Measurements from ENCODE around the gene TALDO1.
A peak's percentile ranks its signal among the peaks of the same experiment; 100 is the strongest.

Gene TALDO1

DNA sequence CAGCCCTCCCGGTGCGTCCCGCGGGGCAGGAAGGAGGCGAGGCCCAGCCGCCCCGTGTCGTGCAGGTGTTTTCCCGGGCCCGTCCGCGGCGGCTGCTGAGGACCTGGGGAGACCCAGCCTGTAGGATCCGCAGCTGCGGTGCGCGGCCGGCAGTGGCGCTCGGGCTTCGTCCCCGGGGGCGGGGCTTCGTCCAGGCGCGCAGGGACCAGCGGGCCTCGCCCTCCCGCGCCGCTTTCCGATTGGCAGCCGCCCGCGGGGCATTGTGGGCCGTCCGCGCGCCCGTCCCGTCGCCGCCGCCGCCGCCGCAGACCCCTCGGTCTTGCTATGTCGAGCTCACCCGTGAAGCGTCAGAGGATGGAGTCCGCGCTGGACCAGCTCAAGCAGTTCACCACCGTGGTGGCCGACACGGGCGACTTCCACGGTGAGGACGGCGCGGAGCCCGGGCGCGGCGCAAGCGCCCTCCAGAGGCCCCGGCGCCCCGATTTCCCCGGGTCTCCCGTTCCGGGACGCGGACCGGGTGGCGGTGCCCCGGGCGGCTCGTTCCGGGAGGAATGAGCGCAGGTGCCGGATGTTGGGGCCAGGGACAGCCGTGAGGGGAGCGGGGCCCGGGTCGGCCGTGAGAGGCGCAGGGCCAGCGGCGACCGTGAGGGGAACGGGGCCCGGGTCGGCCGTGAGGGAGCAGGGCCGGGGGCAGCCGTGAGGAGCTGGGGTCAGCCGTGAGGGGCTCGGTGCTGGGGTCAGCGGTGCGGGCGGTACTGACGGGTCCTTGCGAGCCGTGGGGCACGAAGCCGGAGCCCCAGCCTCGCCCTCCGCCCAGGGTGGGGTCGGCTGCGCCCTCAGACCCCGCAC is at the start of gene TALDO1:
TALDO1 (plus strand) TSS at position 307 of the 849 bp plus-strand sequence; CDS start at position 325, 18 bp downstream.
- DNase-seq = peak; percentile 95

DNA sequence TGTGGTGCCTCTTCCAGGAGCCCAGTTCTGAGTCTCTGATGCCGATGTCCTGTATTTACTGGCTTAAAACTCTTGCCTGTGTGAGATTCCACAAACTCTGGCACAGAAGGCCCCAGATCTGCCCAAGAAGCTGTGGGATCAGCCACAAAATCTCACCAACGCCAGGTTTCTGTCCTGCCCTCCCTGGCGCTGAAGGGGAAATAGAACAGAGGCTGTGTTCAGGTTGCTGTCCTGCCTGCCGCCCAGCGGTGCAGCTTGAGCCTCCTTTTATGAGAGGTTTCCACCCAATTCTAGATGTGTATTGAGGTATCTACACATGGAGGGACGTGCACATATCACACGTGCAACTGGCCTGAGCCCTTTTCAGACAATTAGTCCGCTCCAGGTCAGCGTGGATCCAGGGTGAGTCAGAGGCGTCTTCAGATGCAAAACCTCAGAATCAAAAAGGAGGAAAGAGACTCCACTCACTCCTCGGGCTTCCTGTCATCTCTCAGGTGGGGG is 49.4 kb upstream of the TALDO1 start:
- DNase-seq = no peak

DNA sequence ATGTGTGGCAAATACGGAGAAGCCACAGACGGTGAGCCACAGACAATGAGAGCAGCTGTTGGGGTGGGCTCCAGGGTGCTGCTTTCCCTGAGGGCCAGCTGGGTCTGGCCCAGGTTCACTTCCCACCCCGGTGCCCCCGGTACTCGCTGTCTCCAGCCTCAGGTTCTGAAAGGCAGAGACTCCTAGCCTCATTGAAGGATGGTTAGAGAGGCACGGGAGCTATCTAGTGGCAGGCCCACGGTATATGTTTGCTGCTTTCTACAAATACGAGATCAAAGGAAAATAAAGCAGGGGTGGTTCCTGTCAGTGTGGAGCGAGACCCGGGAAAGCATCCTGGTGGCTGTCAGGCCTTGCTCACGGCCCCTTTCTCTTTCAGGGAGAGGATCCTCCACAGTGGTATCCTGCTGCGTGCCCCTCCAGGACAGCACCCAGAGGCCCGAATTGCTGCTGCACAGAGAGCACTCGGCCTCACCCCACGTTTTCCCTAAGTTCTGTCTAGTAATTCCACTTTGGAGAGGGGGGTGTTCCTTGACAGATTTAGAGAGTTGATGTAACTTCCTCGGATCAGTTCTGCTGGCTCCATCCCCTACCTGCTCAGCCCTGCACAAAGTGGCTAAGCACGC is 48.7 kb upstream of the TALDO1 start:
- DNase-seq = no peak

DNA sequence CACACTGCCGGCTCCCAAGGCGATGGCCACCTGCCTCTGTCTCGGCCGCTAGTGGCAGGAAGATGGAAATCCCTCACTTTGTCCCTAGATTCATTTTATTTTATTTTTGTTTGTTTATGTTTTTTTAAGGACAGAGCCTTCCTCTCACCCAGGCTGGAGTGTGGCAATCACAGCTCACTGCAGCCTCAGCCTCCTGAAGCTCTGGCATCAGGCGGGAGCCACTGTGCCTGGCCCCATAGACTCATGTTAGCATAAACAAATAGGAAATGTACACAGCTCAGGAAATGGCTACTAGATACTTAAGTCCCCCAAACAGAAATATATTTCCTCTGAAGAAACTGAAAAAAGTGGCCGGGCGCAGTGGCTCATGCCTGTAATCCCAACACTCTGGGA is 48.2 kb upstream of the TALDO1 start:
- DNase-seq = no peak

DNA sequence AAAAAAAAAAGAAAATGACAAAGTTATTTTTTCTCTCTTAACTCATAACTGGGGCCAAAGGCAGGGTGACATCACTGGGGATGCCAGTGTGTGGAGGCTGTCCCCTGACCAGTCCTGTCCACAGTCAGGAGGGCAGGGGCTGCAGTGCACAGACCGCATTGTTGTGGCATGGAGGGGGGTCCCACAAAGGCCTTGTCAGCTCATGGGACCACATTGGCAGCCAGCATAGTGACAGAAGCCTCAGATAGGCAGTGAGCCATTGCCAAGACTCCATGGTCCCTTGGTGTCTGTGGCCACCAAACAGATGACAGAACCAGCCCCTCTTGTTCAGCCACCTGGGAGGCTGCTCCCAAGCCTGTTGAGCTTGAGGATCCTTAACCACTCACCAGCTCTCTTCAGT is 47.5 kb upstream of the TALDO1 start:
- no peak for DNase-seq

DNA sequence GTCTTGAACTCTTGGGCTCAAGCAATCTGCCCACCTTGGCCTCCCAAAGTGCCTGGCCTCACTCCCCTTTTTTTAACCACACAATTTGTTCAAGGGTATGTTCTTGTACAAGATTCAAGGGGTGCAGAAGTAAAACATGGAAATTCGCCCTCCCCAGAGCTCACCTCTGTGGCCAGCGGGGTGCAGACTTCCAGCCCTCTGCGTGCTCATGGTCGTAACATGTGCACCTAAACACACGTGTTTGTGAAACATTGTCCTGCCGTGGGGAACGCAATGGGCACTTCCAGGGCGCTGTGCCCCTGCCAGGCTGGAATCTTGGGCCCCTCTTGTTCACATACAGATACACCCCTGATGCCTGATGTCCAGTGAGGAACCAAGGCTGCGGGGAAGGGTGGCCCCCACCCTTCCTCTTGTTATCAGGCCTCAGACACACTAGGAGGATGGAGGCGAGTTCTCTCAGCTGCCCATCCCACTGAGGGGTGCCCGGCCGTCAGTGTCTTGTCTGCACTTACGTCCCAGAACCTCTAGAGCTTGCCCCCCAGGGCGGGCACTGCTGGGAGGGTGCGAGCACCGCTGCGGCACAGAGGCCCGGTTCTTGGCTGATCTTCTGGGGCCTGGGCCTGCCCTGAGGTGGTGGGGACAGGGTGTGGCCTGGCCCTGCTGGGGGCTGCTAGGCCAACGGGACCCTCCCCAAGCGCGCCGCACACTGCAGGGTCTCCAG is 45.4 kb upstream of the TALDO1 start:
- no peak for DNase-seq

DNA sequence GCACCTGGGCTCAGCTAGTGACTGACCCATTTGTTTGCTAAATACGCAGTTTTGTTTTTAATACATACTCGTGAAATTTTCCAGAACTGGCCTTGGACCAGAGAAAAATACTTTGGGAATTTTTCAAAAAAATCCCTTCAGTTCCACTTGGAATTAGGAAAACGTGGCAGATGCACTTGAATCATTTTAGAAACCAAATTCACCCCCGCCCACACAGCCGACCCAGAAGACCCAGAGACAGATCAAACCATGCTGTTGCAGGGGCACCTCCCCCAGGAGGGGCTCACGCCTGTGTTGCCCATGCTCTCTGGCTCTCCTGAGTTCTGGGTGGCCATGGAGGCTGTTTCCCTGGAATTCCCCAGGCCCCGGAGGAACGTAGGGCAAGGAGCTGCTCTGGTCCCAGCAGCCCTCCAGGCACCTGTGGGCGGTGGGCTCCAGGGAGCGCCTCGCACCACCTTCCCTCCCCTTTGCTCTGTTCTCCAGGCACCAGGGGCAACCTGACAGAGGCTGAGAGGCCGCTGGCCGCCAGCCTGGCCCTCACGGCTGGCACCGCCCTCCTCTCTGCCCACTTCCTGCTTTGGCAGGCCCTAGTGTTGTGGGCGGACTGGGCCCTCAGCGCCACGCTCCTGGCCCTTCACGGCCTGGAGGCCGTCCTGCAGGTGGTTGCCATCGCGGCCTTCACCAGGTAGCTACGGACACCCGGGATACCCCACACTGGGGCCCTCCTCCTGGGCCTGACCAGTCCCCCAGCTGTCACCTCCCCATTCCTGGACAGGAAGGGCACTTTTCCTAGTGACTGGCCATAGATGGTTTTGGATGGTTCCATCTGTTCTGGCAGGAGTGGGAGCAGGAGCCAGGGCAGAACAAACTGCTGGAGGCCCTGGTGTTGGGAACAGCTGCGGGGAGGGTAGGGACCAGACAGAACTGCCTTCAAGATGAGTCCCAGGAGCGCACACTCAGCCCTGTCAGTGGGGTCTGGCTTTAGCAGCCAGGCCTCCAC is 44.5 kb upstream of the TALDO1 start:
- DNase-seq = no peak

DNA sequence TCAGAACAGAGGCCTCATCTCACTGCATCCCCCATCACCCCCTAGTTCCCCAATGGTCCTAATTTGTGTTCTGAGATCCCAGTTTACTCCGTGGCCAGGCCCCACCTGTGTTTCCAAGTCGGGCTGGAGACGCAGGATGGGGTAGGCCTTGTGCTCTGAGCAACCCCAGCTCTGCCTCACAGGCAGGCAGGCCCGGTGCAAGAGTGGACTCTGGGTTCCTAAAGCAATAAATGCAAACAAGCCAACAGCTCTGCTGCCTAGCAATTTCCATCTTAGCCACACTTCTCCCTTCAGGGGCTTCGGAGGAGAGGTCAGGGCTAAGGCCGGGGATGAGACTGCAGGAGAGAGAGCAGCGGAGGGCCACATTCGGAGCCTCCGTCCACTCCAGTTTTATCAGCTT is 43.8 kb upstream of the TALDO1 start:
- no peak for DNase-seq

DNA sequence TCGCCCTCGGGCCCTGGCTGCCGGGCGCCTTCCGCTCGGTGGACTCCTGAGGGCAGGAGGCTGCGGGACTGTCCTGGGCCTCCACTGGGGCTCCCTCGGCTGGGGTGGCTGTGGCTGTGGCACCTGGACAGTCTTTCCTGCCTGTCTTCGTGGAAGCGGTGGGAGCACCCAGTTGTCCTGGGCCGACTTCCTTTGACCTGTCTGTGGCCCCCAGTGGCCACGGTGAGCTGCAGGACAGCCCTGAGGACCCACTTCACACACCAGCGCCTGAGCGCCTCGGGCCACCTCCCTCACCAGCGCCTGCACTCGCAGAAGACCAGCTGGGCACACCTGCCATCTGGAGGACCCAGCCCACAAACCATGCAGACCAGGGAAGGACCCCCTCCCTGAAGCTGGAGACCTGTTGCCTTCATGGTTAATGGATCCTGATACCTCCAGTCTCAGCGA is 43.0 kb upstream of the TALDO1 start:
- no peak for DNase-seq

DNA sequence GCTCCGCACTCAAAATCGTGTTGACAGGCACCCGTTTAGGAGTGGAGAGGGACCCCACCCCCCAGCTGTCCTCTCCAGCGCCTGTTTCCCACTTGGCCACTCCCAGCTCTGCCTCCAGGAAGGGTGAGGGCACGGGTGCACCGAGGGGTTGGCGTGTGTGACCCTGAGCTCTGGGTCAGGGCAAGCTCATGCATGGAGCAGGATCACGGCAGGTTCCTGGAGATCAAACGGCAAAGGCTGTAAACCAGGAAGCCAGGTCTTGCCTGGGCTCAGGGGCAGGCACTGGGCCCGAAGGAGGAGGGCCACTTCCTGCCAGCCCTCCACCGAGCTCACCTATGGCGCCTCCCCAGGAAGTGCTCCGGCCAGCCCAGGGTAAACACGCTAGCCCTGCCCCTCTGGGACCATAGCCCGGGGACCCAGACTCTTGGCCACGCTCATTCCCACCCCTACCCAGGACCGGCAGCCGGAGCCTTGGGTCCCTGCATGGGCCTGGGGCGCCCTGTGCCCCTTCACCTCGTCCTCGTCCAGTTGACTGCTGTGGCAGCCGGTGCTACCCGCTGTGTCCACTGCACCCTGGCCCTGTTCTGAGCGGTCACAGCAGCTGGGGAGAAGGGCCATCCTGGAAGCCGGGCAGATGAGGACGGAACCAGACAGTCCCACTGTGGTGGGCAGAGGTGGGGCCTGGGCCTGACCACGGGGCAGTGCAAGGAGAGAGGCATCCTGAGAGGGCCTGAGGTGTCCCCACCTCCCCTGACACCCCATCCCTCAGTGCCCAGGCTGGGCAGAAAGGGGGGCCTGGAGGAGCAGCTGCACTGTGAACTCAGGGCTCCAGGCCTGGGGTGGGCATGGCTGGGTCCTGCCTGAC is 42.3 kb upstream of the TALDO1 start:
- no peak for DNase-seq

DNA sequence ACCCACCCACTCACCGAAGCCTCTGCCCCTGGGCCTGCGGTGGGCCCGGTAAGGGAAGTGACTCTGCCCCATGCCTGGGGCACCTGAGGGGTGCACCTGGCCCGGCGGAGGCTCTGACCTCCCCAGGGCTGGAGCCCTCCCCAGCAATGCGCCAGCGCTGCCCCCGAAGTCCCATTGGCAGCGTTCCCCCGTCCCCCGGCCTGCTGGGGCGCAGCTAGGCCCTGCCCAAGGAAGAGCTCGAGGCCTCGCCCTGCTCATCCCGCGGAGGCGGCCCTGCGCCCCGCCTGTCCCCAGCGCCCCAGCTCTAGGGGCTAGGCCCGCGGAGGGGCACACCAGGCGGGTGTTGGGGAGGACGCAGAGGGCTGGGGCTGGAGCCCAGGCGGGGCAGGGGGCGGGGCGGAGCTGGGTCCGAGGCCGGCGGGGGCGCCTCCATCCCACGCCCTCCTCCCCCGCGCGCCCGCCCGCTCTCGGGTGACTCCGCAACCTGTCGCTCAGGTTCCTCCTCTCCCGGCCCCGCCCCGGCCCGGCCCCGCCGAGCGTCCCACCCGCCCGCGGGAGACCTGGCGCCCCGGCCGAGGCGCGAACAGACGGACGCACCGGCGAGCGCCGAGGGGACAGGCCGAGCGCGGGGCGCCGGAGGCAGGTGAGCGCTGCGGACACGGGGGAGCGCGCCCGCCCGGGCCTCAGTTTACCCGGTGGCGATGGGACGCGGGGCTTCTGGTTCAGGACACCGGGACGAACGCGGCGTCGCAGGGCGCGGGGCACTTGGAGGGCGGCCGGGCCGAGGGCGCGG is 41.4 kb upstream of the TALDO1 start, which contains the start of gene EPS8L2:
EPS8L2 (plus strand) TSS at position 586 of the 793 bp plus-strand sequence. CDS start 3,177 bp downstream, outside the sequence.
- no peak for DNase-seq

DNA sequence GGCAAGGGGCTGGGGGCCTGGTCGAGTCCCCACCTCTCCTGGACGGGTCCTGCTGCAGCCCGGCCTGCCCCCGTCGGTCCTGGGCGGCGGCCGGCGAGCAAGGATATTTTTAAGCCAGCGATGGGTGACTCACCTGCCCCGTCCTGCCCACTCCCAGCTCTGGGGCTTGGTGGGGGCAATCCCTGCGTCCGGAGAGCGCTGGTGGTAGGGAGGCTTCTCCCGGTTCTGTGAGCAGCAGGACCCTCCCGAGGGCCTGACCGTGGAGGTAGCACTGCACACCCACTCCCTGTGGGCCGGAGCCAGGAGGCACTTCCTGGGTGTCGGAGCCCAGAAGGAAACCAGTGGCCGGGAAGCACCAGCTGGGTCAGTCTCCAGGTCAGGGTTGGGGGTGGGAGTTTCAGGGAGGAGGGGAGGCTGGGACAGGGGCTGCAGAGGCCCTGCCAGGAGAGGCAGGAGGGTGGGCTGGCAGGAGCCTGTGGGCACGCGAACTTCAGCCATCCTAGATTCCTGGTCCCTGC is 40.8 kb upstream of the TALDO1 start:
- DNase-seq = no peak

DNA sequence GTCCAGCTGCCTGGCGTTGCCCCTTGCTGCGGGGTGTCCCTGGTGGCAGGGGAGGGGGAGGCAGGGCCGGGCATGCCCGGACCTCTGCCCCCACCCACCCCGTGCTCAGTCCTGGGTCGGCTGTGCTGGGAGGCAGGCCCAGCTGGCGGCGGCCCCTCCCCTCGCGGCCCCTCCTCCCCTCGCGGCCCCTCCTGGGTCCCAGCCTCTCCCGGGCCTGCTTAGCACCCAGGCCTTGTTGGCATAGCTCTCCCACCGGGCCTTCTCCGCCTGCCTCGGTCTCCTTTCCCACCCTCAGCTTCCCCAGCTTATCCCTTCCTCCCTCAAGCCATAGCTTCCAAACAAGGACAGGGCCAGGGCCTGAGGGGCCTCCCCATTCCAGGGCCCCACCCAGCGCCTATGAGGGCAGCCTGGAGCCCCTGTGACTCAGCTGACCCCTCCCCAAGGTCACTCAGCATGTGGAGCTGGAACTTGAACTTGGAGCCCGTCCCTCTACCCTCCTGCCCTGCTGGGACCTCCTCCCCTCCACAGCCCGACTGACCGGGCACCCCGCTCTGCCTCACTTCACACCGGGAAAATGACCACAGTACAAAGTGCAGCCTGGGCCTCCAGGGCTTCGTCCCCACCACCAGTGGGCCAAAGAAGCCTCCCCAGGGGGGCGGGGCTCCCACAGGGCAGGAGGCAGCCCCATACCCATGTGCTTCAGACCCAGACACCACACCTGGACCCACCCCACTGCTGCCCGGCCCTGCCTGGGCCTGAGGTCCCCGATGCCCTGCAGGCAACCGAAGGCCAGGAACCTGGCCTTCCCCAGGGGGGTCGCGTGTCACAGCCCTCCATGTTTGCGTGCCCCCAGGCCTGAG is 40.1 kb upstream of the TALDO1 start:
- DNase-seq = no peak

DNA sequence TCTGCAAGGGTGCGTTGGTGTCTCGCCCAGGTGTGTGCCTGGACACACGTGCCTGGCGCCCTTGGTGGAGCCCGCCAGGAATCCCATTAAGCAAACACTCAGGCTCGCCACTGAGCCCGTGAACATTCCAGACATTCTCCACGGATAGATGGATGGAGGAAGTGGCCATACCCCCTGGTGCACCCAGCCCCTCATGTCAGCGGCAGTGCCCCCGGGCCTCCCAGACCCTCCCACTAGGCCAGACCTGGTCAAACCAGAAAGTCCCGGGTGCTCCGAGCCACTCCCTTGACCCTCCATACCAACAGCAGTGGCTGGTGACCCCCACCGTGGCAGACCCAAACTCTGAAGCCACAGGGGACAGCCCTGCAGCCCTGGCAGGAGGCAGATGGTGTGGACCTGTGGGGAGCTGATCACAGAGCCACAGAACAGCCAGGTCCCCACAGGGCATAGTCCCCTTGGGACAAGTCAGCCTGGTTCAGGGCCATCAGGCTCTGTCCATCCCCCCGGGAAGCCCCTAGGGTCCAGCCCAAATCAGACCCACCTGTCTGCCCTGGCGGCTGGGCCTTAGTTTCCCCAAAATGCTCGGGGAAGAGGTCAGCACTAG is 39.3 kb upstream of the TALDO1 start:
- DNase-seq = no peak

DNA sequence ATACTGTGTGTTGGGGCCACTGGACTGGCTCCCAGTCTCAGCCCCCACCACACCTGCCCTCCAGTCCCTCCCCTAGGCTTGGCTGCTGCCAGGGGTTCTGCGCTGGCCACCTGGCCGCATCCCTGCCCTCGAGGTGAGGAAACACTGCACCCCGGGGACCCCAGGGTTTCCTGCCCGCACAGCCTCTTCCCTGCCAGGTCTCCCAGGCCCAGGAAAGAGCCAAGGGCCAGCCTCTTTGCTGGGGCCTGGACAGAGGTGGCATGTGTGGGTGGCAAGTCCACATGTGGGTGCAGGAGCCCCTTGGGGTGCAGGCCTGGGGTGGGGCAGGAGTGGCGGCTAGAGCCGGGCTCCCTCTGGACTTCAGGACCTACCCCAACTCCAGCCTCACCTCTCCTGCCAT is 38.8 kb upstream of the TALDO1 start:
- no peak for DNase-seq

DNA sequence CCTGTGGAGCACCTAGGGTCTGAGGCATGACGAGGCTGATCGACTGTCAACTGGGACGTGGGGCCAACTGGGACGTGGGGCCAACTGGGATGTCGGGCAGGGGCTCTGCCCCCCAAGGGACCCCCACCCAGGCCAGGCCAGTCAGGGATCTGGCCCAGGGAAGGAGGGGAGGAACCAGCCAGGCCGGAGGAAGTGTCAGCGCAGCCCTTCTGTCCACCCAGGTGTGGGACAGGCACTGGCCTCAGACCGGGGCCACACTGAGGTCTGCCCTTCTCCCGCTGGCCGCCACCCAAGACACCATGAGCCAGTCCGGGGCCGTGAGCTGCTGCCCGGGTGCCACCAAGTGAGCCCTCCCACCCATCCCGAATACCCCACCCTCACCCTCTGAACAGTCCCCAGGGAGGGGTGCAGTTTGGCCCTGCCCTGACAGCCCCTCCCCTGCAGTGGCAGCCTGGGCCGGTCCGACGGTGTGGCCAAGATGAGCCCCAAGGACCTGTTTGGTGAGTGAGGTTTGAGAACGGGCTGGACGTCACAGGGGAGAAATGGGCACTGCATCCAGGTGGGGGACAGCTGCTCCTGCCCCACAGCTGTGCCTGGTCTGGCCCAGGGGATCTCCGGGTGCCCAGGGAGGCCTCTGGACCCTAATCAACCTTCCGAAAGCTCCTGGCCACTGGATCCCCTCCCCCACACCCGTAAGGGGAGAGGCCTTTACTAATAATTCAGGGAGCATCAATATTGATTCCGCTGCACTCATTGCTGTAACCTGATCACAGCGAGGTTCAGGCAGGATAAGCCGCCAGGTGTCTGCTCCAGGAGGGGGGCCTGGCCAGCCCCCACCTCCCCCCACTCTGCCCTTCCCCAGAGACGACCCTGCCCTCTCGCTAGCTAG is 37.9 kb upstream of the TALDO1 start:
- DNase-seq = no peak

DNA sequence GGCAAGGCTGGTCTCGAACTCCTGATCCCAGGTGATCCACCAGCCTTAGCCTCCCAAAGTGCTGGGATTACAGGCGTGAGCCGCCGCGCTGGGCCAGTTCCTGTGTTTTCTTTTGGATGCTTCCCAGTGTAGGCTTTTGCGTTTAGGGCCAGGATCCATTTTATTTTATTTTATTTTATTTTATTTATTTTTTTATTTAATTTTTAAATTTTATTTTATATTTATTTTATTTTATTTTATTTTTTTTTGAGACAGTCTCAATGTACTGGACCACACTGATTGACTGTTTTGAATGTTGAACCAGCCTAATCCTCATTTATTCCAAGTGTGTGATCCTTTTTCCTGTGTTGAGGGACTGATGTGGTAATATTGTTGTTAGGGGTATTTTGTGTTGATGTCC is 32.8 kb upstream of the TALDO1 start:
- no peak for DNase-seq
